Measurements from ENCODE around the gene ASPG.

ASPG gene

GRCh38 chr14:104115131-104115600 is 29.7 kb downstream of the ASPG start:
- in situ Hi-C loops (cut with MboI; ENCODE audit: low sequenced_read_pairs) = no loop called here

- in situ Hi-C loops (cut with MboI; ENCODE audit: low sequenced_read_pairs) = no loop called here
Observed at GRCh38 chr14:104115691-104116287, 30.3 kb downstream of the ASPG start.

- in situ Hi-C loops (cut with MboI; ENCODE audit: low sequenced_read_pairs) = no loop called here
Observed at GRCh38 chr14:104116288-104116755, 30.8 kb downstream of the ASPG start.

- in situ Hi-C loops (cut with MboI; ENCODE audit: low sequenced_read_pairs) = no loop called here
Observed at GRCh38 chr14:104116756-104117340, 31.3 kb downstream of the ASPG start.

- in situ Hi-C loops (cut with MboI; ENCODE audit: low sequenced_read_pairs) = no loop called here
Observed at GRCh38 chr14:104117341-104118005, 32.0 kb downstream of the ASPG start.

GRCh38 chr14:104118006-104118844 is 32.7 kb downstream of the ASPG start:
- in situ Hi-C loops (cut with MboI; ENCODE audit: low sequenced_read_pairs) = no loop called here

- in situ Hi-C loops (cut with MboI; ENCODE audit: low sequenced_read_pairs) = no loop called here
Observed at GRCh38 chr14:104119119-104119487, 33.6 kb downstream of the ASPG start.

GRCh38 chr14:104119488-104120251 is 34.2 kb downstream of the ASPG start:
- in situ Hi-C loops (cut with MboI; ENCODE audit: low sequenced_read_pairs) = no loop called here

- in situ Hi-C loops (cut with MboI; ENCODE audit: low sequenced_read_pairs) = no loop called here
Observed at GRCh38 chr14:104120281-104120741, 34.8 kb downstream of the ASPG start.

GRCh38 chr14:104121142-104121541 is 35.6 kb downstream of the ASPG start:
- in situ Hi-C loops (cut with MboI; ENCODE audit: low sequenced_read_pairs) = no loop called here

- in situ Hi-C loops (cut with MboI; ENCODE audit: low sequenced_read_pairs) = no loop called here
Observed at GRCh38 chr14:104123879-104124278, 38.4 kb downstream of the ASPG start.

- in situ Hi-C loops (cut with MboI; ENCODE audit: low sequenced_read_pairs) = no loop called here
Observed at GRCh38 chr14:104125011-104125410, 39.5 kb downstream of the ASPG start.

GRCh38 chr14:104126753-104127152 is 41.3 kb downstream of the ASPG start:
- in situ Hi-C loops (cut with MboI; ENCODE audit: low sequenced_read_pairs) = no loop called here

GRCh38 chr14:104128981-104129380 is 43.5 kb downstream of the ASPG start:
- in situ Hi-C loops (cut with MboI; ENCODE audit: low sequenced_read_pairs) = no loop called here

GRCh38 chr14:104129556-104129955 is 44.1 kb downstream of the ASPG start:
- in situ Hi-C loops (cut with MboI; ENCODE audit: low sequenced_read_pairs) = no loop called here

GRCh38 chr14:104130974-104131651 is 45.6 kb downstream of the ASPG start:
- in situ Hi-C loops (cut with MboI; ENCODE audit: low sequenced_read_pairs) = no loop called here

GRCh38 chr14:104131968-104132732 is 46.6 kb downstream of the ASPG start:
- in situ Hi-C loops (cut with MboI; ENCODE audit: low sequenced_read_pairs) = no loop called here

GRCh38 chr14:104132981-104133380 is 47.5 kb downstream of the ASPG start:
- in situ Hi-C loops (cut with MboI; ENCODE audit: low sequenced_read_pairs) = no loop called here

- in situ Hi-C loops (cut with MboI; ENCODE audit: low sequenced_read_pairs) = no loop called here
Observed at GRCh38 chr14:104133496-104133895, 48.0 kb downstream of the ASPG start.

All from HL-60/S4 (cell line).